H1 (cell line): ENCODE results near the gene ARRB1. TPM values are rescaled to one million over a fixed set of nuclear protein-coding genes. Genes with fewer than 3 reads are reported as not detected.

Experiments used
- NRF1 ChIP-seq: IDR thresholded peaks from 2 replicates; pipeline ENCODE4 v1.6.1; 2011; ENCODE audit warnings: mild to moderate bottlenecking, low read depth, low read length, improper control_type of control experiment
- polyA plus RNA-seq, 7 experiments: library from polyadenylated mRNA; depleted of rRNA in 3 of 7; stranded (reverse) in 5 of 7; unstranded in 2 of 7; fragments of >200 nt in 5 of 7; fragments of 200-250 nt in 2 of 7; gene quantifications; 1 replicate in 5 of 7; 2 replicates in 1 of 7; 4 replicates in 1 of 7; pipeline versions ENCODE4 v1.2.1 to v1.2.3, GENCODE V29; 2011 to 2013; ENCODE audit warnings: missing spikeins in 2 of 7, mixed read lengths in 2 of 7
- total RNA-seq: library from RNA; stranded (reverse); fragmentation: NEBNext Ultra II Directional; extraction: Animal tissue kit (Norgen Biotek cat#: 25700); gene quantifications from 2 replicates; pipeline ENCODE4 v1.2.1, GENCODE V29; 2021

Gene ARRB1
- total and polyA plus RNA-seq, 2 of the 8 experiments (the other 6 are each of a cell fraction or from before 2014, with no cell fraction given), result 9.4 to 31.8 TPM

GRCh38 chr11:75289919-75290318, 61.5 kb downstream of the ARRB1 start (continued):
- TF ChIP-seq NRF1, result no peak
